Amygdala (tissue), 56 donors: ENCODE measurements around the gene EEF1G.
"Not testable (repeated sequence)": the region's sequence is repeated elsewhere in the genome, so short reads cannot be mapped to it uniquely, and the experiment has no call there.

Experiments
- DNase-seq, 56 donors: peaks; one replicate each; lab custom pipeline; 2025; lab: John Stamatoyannopoulos, UW

EEF1G gene

GRCh38 chr11:62573592-62574362, at the start of gene EEF1G:
Gene EEF1G (minus strand): TSS chr11:62573891. CDS start chr11:62573842, 49 bp downstream.
- DNase-seq: peak; percentile 78 to 99 (median 98)

- no peak for DNase-seq
These were observed 48.9 kb upstream of the EEF1G start for GRCh38 chr11:62622476-62623089.

GRCh38 chr11:62621567-62622470, 48.1 kb upstream of the EEF1G start, which contains the start of gene B3GAT3:
Gene B3GAT3 (minus strand): TSS chr11:62621986. CDS start chr11:62621947, 39 bp downstream.
- DNase-seq: peak; percentile 84 to 99 (median 96)

- DNase-seq: no peak
These were observed 47.4 kb upstream of the EEF1G start for GRCh38 chr11:62621027-62621566.

GRCh38 chr11:62616957-62617356, 43.3 kb upstream of the EEF1G start:
- not testable (repeated sequence) for DNase-seq

- peak in 1 of 56 donors; percentile 3 for DNase-seq
These were observed 41.8 kb upstream of the EEF1G start for GRCh38 chr11:62615521-62615920.

- peak in 1 of 56 donors; percentile 9 for DNase-seq
These were observed 40.6 kb upstream of the EEF1G start for GRCh38 chr11:62614275-62614674.

- peak in 21 of 56 donors; percentile 38 to 86 (median 66) for DNase-seq
These were observed 39.6 kb upstream of the EEF1G start for GRCh38 chr11:62613291-62613778.

GRCh38 chr11:62612366-62613290, 38.9 kb upstream of the EEF1G start, which contains the start of the genes EML3 and ROM1:
Gene EML3 (minus strand): TSS chr11:62612775. CDS start chr11:62612457, 318 bp downstream.
Gene ROM1 (plus strand): TSS chr11:62613257. CDS start chr11:62613282, 25 bp downstream.
- peak in 54 of 56 donors; percentile 41 to 95 (median 80) for DNase-seq

- peak in 25 of 56 donors; percentile 11 to 61 (median 30) for DNase-seq
These were observed 38.1 kb upstream of the EEF1G start for GRCh38 chr11:62611705-62612365.

GRCh38 chr11:62610814-62611704, 37.4 kb upstream of the EEF1G start:
- DNase-seq: no peak

GRCh38 chr11:62610403-62610802, 36.7 kb upstream of the EEF1G start:
- DNase-seq: no peak

- no peak for DNase-seq
These were observed 35.1 kb upstream of the EEF1G start for GRCh38 chr11:62608776-62609175.

- DNase-seq: no peak
These were observed 34.0 kb upstream of the EEF1G start for GRCh38 chr11:62607714-62608113.

- DNase-seq: no peak
These were observed 32.2 kb upstream of the EEF1G start for GRCh38 chr11:62605902-62606301.

GRCh38 chr11:62605467-62605866, 31.8 kb upstream of the EEF1G start:
- DNase-seq: no peak

- peak in 2 of 56 donors; percentile 8 for DNase-seq
These were observed 30.9 kb upstream of the EEF1G start for GRCh38 chr11:62604460-62605120.
